GM19397 (cell line): ENCODE measurements around the gene WDR7.
A peak's percentile ranks its signal among the peaks of the same experiment; 100 is the strongest.

Source experiments
- ATAC-seq: cut with Tn5 transposase; IDR thresholded peaks from one replicate; pipeline ENCODE4 v1.9.1; 2021; ENCODE audit warnings: mild to moderate bottlenecking, moderate library complexity; ENCODE audit not compliant: unreplicated experiment

WDR7 gene

GRCh38 chr18:56873441-56874140 is 222.4 kb downstream of the WDR7 start:
- ATAC-seq = no peak

DNA sequence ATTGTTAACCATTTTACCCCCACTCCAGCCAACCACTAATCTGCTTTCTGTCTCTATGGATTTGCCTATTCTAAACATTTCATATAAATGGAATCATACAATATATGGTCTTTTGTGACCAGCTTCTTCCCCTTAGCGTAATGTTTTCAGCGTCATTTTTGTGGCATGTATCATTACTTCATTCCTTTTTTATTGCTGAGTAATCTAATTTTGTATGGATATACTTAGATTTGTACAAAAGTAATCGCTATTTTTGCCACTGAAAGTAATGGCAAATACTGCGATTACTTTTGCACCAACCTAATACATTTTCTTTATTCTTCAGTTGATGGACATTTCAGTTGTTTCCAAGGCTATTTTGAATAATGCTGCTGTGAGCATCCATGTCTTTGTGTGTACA is 227.6 kb downstream of the WDR7 start:
- ATAC-seq = no peak

DNA sequence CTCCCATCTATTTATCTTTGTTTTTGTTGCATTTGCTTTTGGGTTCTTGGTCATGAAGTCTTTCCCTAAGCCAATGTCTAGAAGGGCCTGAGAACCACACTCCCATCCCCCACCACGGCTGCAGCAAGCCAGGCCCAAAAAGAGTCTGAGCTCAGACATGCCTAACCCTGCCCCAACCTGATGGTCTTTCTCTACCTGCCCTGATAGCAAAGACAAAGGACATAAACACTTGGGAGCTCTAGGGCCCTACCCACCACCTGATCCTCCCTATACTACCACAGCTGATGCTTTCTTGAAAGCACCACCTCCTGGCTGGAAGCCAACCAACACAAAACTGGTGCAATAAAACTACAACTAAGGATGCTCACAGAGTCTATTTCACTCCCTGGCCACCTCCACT is 233.4 kb downstream of the WDR7 start:
- ATAC-seq = no peak

DNA sequence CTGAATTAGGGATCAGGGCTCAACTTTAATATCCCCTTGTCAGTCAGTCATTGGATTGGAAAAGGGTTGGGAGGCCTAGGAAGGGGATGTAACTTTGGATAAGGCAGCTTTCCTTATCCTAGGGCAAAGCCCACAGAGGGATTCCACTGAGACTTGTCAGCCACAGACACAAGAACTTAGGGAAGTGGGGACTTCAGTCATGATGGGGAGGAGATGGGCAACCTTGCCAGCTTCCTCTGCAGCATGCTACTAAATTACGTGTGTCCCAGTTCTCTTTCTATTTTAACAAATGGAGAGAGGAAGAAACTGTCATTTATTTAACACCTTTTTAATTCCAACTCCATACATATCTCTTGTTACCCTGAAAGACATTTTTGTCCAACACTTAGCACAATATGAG is 237.8 kb downstream of the WDR7 start:
- no peak for ATAC-seq

GRCh38 chr18:56889621-56890020 is 238.5 kb downstream of the WDR7 start:
- no peak for ATAC-seq

DNA sequence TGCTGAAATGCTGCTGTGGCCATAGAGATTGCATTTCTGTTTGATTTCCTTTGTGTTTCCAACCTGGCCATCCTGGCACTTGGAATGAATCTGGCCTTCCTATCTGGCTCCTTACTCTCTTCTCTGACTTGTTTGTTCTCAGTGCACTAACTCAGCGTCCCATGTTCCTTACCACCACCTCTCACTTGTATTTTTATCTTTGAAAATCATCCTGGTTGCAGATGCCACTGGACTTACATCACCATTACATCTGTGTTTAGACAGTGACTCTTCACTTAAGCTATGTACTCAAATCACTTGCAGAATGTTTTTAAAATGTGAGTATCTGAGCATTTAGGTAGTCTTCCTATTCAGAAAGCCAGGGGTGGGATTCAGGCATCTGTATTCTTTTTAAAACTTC is 239.5 kb downstream of the WDR7 start:
- no peak for ATAC-seq

DNA sequence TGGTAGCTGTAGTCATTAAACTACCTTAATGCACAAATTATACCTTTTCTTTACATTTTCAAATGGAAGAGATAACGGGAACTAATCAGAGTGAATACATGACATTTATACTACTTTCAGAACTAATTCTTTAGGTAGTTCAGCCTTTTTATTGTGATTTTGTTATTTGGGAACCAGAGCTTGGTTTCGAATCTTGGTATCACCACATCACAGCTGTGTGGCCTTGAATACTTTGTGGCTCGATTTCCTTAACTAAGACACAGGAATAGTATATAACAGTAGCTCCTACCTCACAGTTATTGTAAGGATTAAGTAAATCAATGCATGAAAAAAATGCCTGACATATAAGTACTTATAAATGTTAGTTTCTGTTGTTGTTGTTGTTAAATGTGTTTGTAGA is 240.0 kb downstream of the WDR7 start:
- ATAC-seq = no peak

DNA sequence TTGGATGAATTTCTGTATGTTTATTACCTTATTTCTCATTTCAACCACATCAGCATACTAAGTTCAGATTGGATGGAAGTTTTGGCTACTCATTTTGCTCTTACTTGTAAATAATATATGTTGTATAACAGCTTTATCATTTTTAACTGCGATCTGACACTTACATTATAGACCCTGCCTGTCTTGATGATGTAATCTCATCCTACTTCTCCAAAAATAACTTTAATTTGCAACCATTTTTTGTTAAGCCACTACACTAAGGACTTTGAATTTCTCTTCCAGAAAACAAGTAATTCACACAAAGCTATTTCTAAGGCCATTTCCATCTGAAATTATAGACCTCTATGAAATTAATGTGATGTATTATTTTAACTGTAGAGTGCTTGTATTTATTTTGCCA is 240.7 kb downstream of the WDR7 start:
- ATAC-seq = no peak

GRCh38 chr18:56897122-56897521 is 246.0 kb downstream of the WDR7 start:
- ATAC-seq = no peak

DNA sequence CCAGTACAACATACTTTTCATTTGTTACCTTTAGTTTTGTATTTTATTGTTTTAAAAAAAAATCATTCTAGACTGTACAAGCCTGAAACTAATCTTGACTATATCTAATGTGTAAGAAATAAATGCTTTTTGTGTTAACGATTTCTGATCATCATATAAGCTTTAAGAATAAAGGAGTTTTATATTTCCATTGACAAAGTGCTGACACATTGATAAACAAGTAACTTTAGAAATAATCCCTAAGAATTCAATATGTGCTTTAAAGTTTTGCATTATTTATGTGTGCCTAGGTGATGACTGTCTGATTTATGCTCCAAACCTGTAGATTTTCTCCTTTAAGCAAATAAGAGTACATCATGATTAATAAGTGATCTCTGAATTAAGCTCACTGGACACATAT is 248.5 kb downstream of the WDR7 start:
- ATAC-seq = no peak

DNA sequence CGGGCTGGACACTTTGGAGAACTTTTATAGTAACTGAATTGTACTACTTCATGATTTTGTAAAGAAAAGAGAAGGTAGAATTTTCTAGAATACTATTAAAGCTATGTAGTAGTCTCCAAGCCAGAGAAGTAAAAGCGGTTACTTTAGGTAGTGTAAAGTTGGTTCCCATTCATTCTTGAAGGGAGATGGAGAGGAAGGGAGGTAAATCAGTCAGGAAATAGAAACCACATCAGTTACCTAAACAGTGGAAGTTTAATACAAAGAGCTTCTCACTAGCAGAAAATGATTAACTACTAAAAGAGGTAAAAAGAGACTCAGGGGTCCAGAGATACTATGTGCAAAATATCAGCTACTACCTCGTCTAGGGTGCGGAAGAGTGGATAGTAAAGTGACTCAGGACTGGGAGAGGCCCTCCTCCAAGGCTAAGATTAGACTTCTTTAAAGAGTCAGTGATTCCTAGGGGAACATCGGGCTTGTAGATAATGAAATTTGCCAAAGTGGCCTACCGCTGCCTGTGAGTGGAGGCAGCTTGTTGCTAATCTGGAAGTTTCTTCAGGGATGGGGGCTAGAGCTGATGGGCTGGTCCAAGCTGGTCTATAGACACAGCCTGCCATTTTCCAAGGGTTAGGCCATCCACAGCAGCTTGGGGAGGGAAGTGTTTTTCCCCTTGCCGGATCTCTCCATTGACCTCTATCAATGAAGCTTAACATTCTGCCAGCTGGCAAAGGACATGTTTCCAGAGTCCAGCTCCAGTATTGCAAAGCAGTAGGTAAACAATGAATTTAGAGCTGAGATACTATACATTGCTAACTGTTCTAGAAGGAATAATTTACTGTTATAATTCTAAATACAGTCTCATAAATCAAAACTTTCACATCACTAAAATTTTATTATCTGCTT is 249.3 kb downstream of the WDR7 start:
- no peak for ATAC-seq

DNA sequence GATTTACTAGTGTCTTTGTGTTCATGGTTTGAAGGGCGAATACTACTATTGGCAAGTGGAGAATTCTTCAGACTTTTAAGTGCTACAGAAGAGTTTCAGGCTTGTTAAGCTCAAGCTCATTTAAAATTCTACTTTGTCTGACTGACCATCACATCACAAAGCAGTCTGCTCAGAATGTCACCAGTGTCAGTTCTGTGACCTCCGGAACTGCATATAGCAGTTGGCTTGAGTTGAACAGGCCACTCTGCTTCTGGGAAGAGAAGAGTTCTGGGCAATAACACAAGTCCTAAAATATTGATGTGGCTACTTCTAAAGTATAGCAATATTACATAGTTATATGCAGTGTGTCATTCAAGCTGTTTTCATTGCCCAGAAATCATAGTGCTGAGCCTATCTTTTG is 250.8 kb downstream of the WDR7 start:
- no peak for ATAC-seq

GRCh38 chr18:56902653-56903052 is 251.5 kb downstream of the WDR7 start:
- ATAC-seq = no peak

GRCh38 chr18:56903686-56904085 is 252.5 kb downstream of the WDR7 start:
- ATAC-seq = no peak

DNA sequence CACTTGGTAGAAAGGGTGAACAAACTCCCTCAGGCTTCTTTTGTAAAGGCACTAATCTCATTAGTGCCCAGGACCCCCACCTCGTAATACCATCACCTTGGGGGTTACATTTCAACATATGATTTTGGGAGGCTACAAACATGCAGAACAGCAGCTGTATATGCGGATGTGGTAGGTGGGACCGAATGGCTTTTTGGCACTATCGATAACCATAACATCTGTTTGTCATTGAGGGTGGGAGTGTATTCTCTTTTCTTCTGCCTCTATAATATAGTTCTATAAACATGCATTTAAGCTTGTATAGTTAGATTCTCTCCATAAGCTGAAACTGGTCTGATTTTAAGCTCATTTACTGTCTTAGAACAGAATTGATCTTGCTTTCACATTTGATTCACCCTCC is 256.6 kb downstream of the WDR7 start:
- no peak for ATAC-seq

GRCh38 chr18:56910237-56910636 is 259.1 kb downstream of the WDR7 start:
- ATAC-seq = no peak

DNA sequence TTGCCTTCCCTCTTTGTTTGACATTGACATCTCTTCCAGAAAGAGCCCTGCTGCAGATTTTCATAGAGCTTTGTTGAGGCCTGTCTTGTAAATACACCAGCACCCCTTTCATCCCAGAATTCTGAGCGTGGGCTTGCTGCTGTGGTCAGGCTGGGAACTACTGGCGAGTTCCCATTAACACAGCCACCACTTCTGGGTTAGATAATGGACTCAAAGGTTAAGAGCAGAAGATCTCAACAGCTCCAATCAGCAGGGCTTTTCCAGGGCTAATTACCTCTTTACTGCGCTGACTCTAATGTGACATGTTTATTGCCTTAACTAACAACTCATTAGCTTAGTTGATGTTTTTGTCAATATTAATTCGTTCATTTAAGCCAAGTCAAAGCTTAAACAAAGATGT is 259.8 kb downstream of the WDR7 start:
- ATAC-seq = no peak

DNA sequence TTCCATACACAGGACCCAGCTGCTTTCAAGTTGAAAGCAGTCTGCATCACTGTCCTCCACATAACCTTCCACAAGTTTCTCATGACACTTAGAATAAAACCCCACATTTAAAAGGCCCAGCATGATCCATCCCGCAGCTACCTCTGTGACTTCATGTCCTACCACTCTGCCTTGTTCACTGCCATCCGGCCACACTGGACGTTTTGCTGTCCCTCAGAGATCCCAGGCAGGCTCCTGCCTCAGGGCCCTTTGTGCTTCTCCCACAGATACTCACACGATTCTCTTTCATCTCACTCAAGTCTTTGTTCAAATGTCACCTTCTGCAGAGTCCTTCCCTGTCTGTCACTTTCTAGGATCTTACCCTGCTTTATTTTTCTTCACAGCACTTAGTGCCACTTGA is 262.8 kb downstream of the WDR7 start:
- ATAC-seq = no peak

DNA sequence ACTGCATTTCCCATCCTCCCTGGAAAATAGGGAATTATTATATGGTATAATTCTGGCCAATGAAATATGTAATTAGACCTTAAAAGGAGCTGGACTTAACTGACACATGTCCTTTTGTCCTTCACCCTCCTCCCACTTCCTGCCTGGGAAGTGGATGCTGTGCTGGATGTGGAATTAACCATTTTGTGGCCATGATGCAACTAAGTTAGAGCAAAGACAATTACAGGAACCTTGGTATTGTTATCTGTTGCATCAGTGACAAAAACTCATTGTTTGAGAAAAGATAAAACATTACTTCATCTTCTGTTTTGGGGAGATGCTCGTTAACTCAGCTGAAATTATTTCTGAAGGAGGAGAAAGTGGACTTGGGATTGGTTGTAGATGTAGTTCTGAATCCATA is 268.0 kb downstream of the WDR7 start:
- ATAC-seq = no peak

GRCh38 chr18:56921896-56922480 is 270.8 kb downstream of the WDR7 start:
- ATAC-seq = peak; percentile 86

- ATAC-seq = no peak
Observed at GRCh38 chr18:56926734-56927133, 275.6 kb downstream of the WDR7 start.

DNA sequence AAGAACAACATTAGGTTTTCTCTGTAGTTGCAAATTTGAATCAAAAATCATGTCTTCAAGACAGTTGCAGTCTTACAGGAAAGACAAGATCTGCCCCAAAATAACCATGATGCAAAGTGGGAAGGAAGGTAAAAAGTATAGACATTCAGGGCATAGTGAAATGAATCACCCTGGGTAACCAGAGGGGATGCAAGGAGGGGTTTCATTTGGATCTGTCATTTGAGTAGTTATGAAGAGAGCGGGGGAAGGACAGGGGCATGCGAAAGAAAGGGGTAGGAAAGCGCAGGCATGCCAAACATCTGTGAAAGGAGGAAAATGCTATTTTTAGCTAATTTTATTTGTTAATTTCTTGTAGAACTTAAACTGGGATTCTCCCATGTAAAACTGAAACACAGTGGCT is 276.6 kb downstream of the WDR7 start:
- ATAC-seq = no peak
